Ramos (cell line): ENCODE results near the gene NSRP1.
"Not testable (repeated sequence)": the region's sequence is repeated elsewhere in the genome, so short reads cannot be mapped to it uniquely, and the experiment has no call there.

ENCODE experiments used
- in situ Hi-C: fragments of 300-500 bp; cut with MboI; formaldehyde crosslinking; loops from one replicate; pipeline ENCODE4 v1.14.3; 2022; ENCODE audit warnings: low sequenced_read_pairs; ENCODE audit not compliant: unreplicated experiment

NSRP1 gene

GRCh38 chr17:30170415-30170987 is 53.9 kb downstream of the NSRP1 start:
- in situ Hi-C loops = no loop called here

- in situ Hi-C loops = no loop called here
These were observed 55.9 kb downstream of the NSRP1 start for GRCh38 chr17:30172560-30172959.

- in situ Hi-C loops = no loop called here
These were observed 57.0 kb downstream of the NSRP1 start for GRCh38 chr17:30173649-30174048.

- in situ Hi-C loops = no loop called here
These were observed 57.9 kb downstream of the NSRP1 start for GRCh38 chr17:30174556-30174955.

GRCh38 chr17:30176855-30177254 is 60.2 kb downstream of the NSRP1 start:
- in situ Hi-C loops = no loop called here

GRCh38 chr17:30186761-30187160 is 70.1 kb downstream of the NSRP1 start:
- in situ Hi-C loops = no loop called here

- in situ Hi-C loops = no loop called here
These were observed 71.0 kb downstream of the NSRP1 start for GRCh38 chr17:30187573-30187972.

GRCh38 chr17:30188211-30188939 is 71.8 kb downstream of the NSRP1 start:
- in situ Hi-C loops = no loop called here

- in situ Hi-C loops = no loop called here
These were observed 74.5 kb downstream of the NSRP1 start for GRCh38 chr17:30191072-30191471.

- in situ Hi-C loops = no loop called here
These were observed 79.9 kb downstream of the NSRP1 start for GRCh38 chr17:30196504-30196903.

GRCh38 chr17:30197416-30197815 is 80.8 kb downstream of the NSRP1 start:
- in situ Hi-C loops = no loop called here

- in situ Hi-C loops = no loop called here
These were observed 83.0 kb downstream of the NSRP1 start for GRCh38 chr17:30199600-30199999.

GRCh38 chr17:30200106-30200505 is 83.5 kb downstream of the NSRP1 start:
- in situ Hi-C loops = no loop called here

GRCh38 chr17:30200656-30201055 is 84.0 kb downstream of the NSRP1 start:
- in situ Hi-C loops = not testable (repeated sequence)

GRCh38 chr17:30203471-30203981 is 86.9 kb downstream of the NSRP1 start:
- in situ Hi-C loops = no loop called here

GRCh38 chr17:30207655-30208054 is 91.0 kb downstream of the NSRP1 start:
- in situ Hi-C loops = no loop called here

- in situ Hi-C loops = no loop called here
These were observed 91.6 kb downstream of the NSRP1 start for GRCh38 chr17:30208214-30208613.

GRCh38 chr17:30209930-30210329 is 93.3 kb downstream of the NSRP1 start:
- in situ Hi-C loops = no loop called here

GRCh38 chr17:30210366-30210765 is 93.8 kb downstream of the NSRP1 start:
- in situ Hi-C loops = no loop called here

- in situ Hi-C loops = no loop called here
These were observed 94.3 kb downstream of the NSRP1 start for GRCh38 chr17:30210901-30211300.

GRCh38 chr17:30211371-30211770 is 94.8 kb downstream of the NSRP1 start:
- in situ Hi-C loops = no loop called here

- in situ Hi-C loops = no loop called here
These were observed 96.1 kb downstream of the NSRP1 start for GRCh38 chr17:30212750-30213149.
